Measurements from ENCODE around the gene IGFBP3.

Gene IGFBP3

GRCh38 chr7:45885264-45885882, 35.7 kb downstream of the IGFBP3 start:
- Histone ChIP-seq H3K27ac (ENCODE audit: low read depth, low read length, poor library complexity, severe bottlenecking) (no peak overlapping the region), H2AFZ (ENCODE audit: low read length) (no peak overlapping the region), H3K4me2 (ENCODE audit: low read length) (no peak overlapping the region)

GRCh38 chr7:45884136-45884535, 36.9 kb downstream of the IGFBP3 start:
- no peak overlapping the region for H3K9ac ChIP-seq (ENCODE audit: low read length)
- H3K4me1 ChIP-seq (ENCODE audit: insufficient read depth, low read length, severe bottlenecking) = no peaks in the 10 kb centered on the region
- H3K4me3 ChIP-seq (ENCODE audit: low read depth, low read length, poor library complexity, severe bottlenecking) = no peak overlapping the region
- no peaks in the 10 kb centered on the region for H3F3A ChIP-seq (ENCODE audit: insufficient read depth, low read length)
- no peaks in the 10 kb centered on the region for H3K79me2 ChIP-seq (ENCODE audit: insufficient read depth, low read length)
- no peaks in the 10 kb centered on the region for H3K9me3 ChIP-seq (ENCODE audit: low read length)
- no peak overlapping the region for H3K4me2 ChIP-seq (ENCODE audit: low read length)
- no peaks in the 10 kb centered on the region for H3K9me2 ChIP-seq (ENCODE audit: low read depth, low read length)
- TF ChIP-seq EZH2 (IDR thresholded peaks at IDR 0.05; ENCODE audit: borderline replicate concordance, low read length) (no peak), CTCF (IDR thresholded peaks at IDR 0.05; ENCODE audit: low read length) (no peak)
- H2AFZ ChIP-seq (ENCODE audit: low read length) = no peak overlapping the region
- no peak overlapping the region for H3K27ac ChIP-seq (ENCODE audit: low read depth, low read length, poor library complexity, severe bottlenecking)
- no peaks in the 10 kb centered on the region for H3K27me3 ChIP-seq (ENCODE audit: insufficient read depth, low read length)
- no peaks in the 10 kb centered on the region for H3K36me3 ChIP-seq (ENCODE audit: insufficient read depth, low read length)
- H4K20me1 ChIP-seq (ENCODE audit: insufficient read depth, low read length) = no peaks in the 10 kb centered on the region

More at GRCh38 chr7:45885264-45885882, 35.7 kb downstream of the IGFBP3 start:
- H3K36me3 ChIP-seq (ENCODE audit: insufficient read depth, low read length) = no peaks in the 10 kb centered on the region
- no peaks in the 10 kb centered on the region for H3K9me3 ChIP-seq (ENCODE audit: low read length)
- H3K4me3 ChIP-seq (ENCODE audit: low read depth, low read length, poor library complexity, severe bottlenecking) = no peak overlapping the region
- H3K4me1 ChIP-seq (ENCODE audit: insufficient read depth, low read length, severe bottlenecking) = no peaks in the 10 kb centered on the region
- H3K27me3 ChIP-seq (ENCODE audit: insufficient read depth, low read length) = no peaks in the 10 kb centered on the region
- no peaks in the 10 kb centered on the region for H4K20me1 ChIP-seq (ENCODE audit: insufficient read depth, low read length)
- no peak for TF ChIP-seq CTCF (IDR thresholded peaks at IDR 0.05; ENCODE audit: low read length)
- no peak overlapping the region for H3K9ac ChIP-seq (ENCODE audit: low read length)
- H3K9me2 ChIP-seq (ENCODE audit: low read depth, low read length) = no peaks in the 10 kb centered on the region
- no peaks in the 10 kb centered on the region for H3F3A ChIP-seq (ENCODE audit: insufficient read depth, low read length)
- H3K79me2 ChIP-seq (ENCODE audit: insufficient read depth, low read length) = no peaks in the 10 kb centered on the region

- H3K9ac ChIP-seq (ENCODE audit: low read length) = no peak overlapping the region
- no peak for TF ChIP-seq EZH2 (IDR thresholded peaks at IDR 0.05; ENCODE audit: borderline replicate concordance, low read length)
- no peak for TF ChIP-seq CTCF (IDR thresholded peaks at IDR 0.05; ENCODE audit: low read length)
These were observed 38.6 kb downstream of the IGFBP3 start for GRCh38 chr7:45882465-45882810.

More at GRCh38 chr7:45882465-45882810, 38.6 kb downstream of the IGFBP3 start:
- Histone ChIP-seq H3K4me1 (ENCODE audit: insufficient read depth, low read length, severe bottlenecking) (no peaks in the 10 kb centered on the region), H3K79me2 (ENCODE audit: insufficient read depth, low read length) (no peaks in the 10 kb centered on the region), H3K4me3 (ENCODE audit: low read depth, low read length, poor library complexity, severe bottlenecking) (no peak overlapping the region), H3F3A (ENCODE audit: insufficient read depth, low read length) (no peaks in the 10 kb centered on the region), H3K4me2 (ENCODE audit: low read length) (no peak overlapping the region), H3K9me3 (ENCODE audit: low read length) (no peaks in the 10 kb centered on the region), H2AFZ (ENCODE audit: low read length) (no peak overlapping the region), H3K9me2 (ENCODE audit: low read depth, low read length) (no peaks in the 10 kb centered on the region), H4K20me1 (ENCODE audit: insufficient read depth, low read length) (no peaks in the 10 kb centered on the region), H3K27me3 (ENCODE audit: insufficient read depth, low read length) (no peaks in the 10 kb centered on the region), H3K27ac (ENCODE audit: low read depth, low read length, poor library complexity, severe bottlenecking) (no peak overlapping the region), H3K36me3 (ENCODE audit: insufficient read depth, low read length) (no peaks in the 10 kb centered on the region)
